Karpas-422 (cell line): ENCODE data around the gene DLGAP4. TPM values are rescaled to one million over a fixed set of nuclear protein-coding genes. Genes with fewer than 3 reads are reported as not detected.
"Not testable (repeated sequence)": the region's sequence is repeated elsewhere in the genome, so short reads cannot be mapped to it uniquely, and the experiment has no call there.

ENCODE experiments used
- DNase-seq: peaks from one replicate; pipeline ENCODE4 v3.0.0-alpha.2; 2015
- H2AFZ ChIP-seq: fragments of 200-600 bp; sonication (generic); 2 replicates; pipeline ENCODE4 v1.6.1; 2014; ENCODE audit warnings: antibody characterized with exemption, low read length, mixed read lengths
- H3K27ac ChIP-seq: fragments of 200-600 bp; sonication (generic); 2 replicates; pipeline ENCODE4 v1.5.1; 2014; ENCODE audit warnings: mild to moderate bottlenecking, low read length, moderate library complexity
- H3K27me3 ChIP-seq: fragments of 200-600 bp; sonication (generic); 2 replicates; pipeline ENCODE4 v1.6.1; 2014; ENCODE audit warnings: low read length, mixed read lengths
- H3K36me3 ChIP-seq: fragments of 200-600 bp; sonication (generic); 2 replicates; pipeline ENCODE4 v1.6.1; 2014; ENCODE audit warnings: low read length, mixed read lengths; ENCODE audit not compliant: insufficient read depth
- H3K4me1 ChIP-seq: fragments of 200-600 bp; sonication (generic); 2 replicates; pipeline ENCODE4 v1.6.1; 2014; ENCODE audit warnings: mild to moderate bottlenecking, low read length, mixed read lengths
- H3K4me2 ChIP-seq: fragments of 200-600 bp; sonication (generic); 2 replicates; pipeline ENCODE4 v1.6.1; 2014; ENCODE audit warnings: low read length, low read depth, mild to moderate bottlenecking; ENCODE audit not compliant: poor library complexity, severe bottlenecking
- H3K4me3 ChIP-seq: fragments of 200-600 bp; sonication (generic); 2 replicates; pipeline ENCODE4 v1.5.1; 2014; ENCODE audit warnings: mild to moderate bottlenecking, antibody characterized with exemption, low read length, mixed read lengths
- H3K79me2 ChIP-seq: fragments of 200-600 bp; sonication (generic); 2 replicates; pipeline ENCODE4 v1.6.1; 2014; ENCODE audit warnings: mild to moderate bottlenecking, low read length, mixed read lengths
- H3K9ac ChIP-seq: fragments of 200-600 bp; sonication (generic); 2 replicates; pipeline ENCODE4 v1.6.0; 2014; ENCODE audit warnings: low read length
- H3K9me2 ChIP-seq: fragments of 200-600 bp; sonication (generic), shearing (Covaris generic); replicated peaks from 2 replicates; pipeline ENCODE4 v1.6.0; 2014; ENCODE audit warnings: mild to moderate bottlenecking, low read length, moderate library complexity; ENCODE audit not compliant: insufficient read depth
- H3K9me3 ChIP-seq: fragments of 300-700, 200-600 bp; sonication (generic); 2 replicates; pipeline ENCODE4 v1.6.1; 2014; ENCODE audit warnings: low read length, mixed read lengths
- H4K20me1 ChIP-seq: fragments of 200-600 bp; sonication (generic); 2 replicates; pipeline ENCODE4 v1.6.1; 2014; ENCODE audit warnings: mild to moderate bottlenecking, antibody characterized with exemption, low read length, low read depth; ENCODE audit not compliant: insufficient read depth
- total RNA-seq: library from RNA; depleted of rRNA; stranded (reverse); fragments of >200 nt; shearing (Covaris generic); gene quantifications from 2 replicates; pipeline ENCODE4 v1.2.3, GENCODE V29; 2014; ENCODE audit warnings: low replicate concordance

DLGAP4 gene
- total RNA-seq, 1 experiment from 2014 or later, result 7.5 TPM

GRCh38 chr20:36369739-36370138, 63.6 kb downstream of the DLGAP4 start:
- Histone ChIP-seq H3K4me2 (no peak overlapping the region), H3K27me3 (no peaks in the 10 kb centered on the region), H3K9me2 (no peaks in the 10 kb centered on the region), H3K79me2 (no peaks in the 10 kb centered on the region), H3K36me3 (no peaks in the 10 kb centered on the region), H4K20me1 (0 out of 2 replicates have a peak, but pooled peaks cover 2% of the 10 kb centered on the region), H2AFZ (no peak overlapping the region), H3K9ac (no peak overlapping the region), H3K4me3 (no peak overlapping the region), H3K9me3 (no peaks in the 10 kb centered on the region), H3K4me1 (no peaks in the 10 kb centered on the region), H3K27ac (no peak overlapping the region)
- DNase-seq, result no peak

- Histone ChIP-seq H3K4me3 (no peak overlapping the region), H3K27ac (no peak overlapping the region), H4K20me1 (0 out of 2 replicates have a peak, but pooled peaks cover 5% of the 10 kb centered on the region), H3K4me2 (no peak overlapping the region), H3K79me2 (no peaks in the 10 kb centered on the region), H3K9ac (no peak overlapping the region), H3K9me3 (no peaks in the 10 kb centered on the region), H3K4me1 (no peaks in the 10 kb centered on the region), H3K36me3 (no peaks in the 10 kb centered on the region), H2AFZ (no peak overlapping the region), H3K9me2 (no peaks in the 10 kb centered on the region), H3K27me3 (no peaks in the 10 kb centered on the region)
- no peak for DNase-seq
Observed at GRCh38 chr20:36370991-36371790, 65.1 kb downstream of the DLGAP4 start.

DNA sequence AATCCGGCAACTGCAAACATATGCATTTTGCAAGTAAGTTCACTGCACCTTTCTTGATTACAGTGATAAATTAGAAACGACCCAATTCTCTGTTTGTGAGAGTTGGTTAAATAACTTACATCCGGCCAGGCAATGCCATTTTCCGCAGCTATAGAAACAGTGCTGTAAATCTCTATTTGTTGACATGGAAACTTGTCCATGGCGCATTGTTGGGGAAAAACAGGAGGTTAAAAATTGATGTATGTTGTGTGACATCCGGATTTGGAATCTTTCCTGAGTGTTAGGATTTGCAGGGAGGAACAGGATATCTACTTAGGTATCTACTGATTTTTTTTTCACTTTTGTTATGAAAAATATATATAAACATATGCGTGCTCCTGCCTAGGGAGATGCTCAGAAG, 66.5 kb downstream of the DLGAP4 start:
- Histone ChIP-seq H4K20me1 (0 out of 2 replicates have a peak, but pooled peaks cover 5% of the 10 kb centered on the region), H3K4me1 (no peaks in the 10 kb centered on the region), H3K4me3 (no peak overlapping the region), H3K36me3 (no peaks in the 10 kb centered on the region), H3K9me3 (no peaks in the 10 kb centered on the region), H3K9me2 (no peaks in the 10 kb centered on the region), H3K4me2 (no peak overlapping the region), H3K79me2 (no peaks in the 10 kb centered on the region), H3K9ac (no peak overlapping the region), H3K27ac (no peak overlapping the region), H3K27me3 (no peaks in the 10 kb centered on the region), H2AFZ (no peak overlapping the region)
- no peak for DNase-seq

- no peak overlapping the region for H3K4me3 ChIP-seq
- H3K4me1 ChIP-seq, result no peaks in the 10 kb centered on the region
- H2AFZ ChIP-seq, result no peak overlapping the region
- DNase-seq, result no peak
- no peaks in the 10 kb centered on the region for H3K36me3 ChIP-seq
- H3K9me3 ChIP-seq, result no peaks in the 10 kb centered on the region
- no peak overlapping the region for H3K4me2 ChIP-seq
- H3K9me2 ChIP-seq, result no peaks in the 10 kb centered on the region
- no peaks in the 10 kb centered on the region for H3K27me3 ChIP-seq
- H4K20me1 ChIP-seq, result 0 out of 2 replicates have a peak, but pooled peaks cover 5% of the 10 kb centered on the region
- H3K9ac ChIP-seq, result no peak overlapping the region
- H3K27ac ChIP-seq, result no peak overlapping the region
- H3K79me2 ChIP-seq, result no peaks in the 10 kb centered on the region
Observed at GRCh38 chr20:36373089-36373488, 67.0 kb downstream of the DLGAP4 start.

- no peak for DNase-seq
- H3K9me3 ChIP-seq, result no peaks in the 10 kb centered on the region
- H2AFZ ChIP-seq, result no peak overlapping the region
- 0 out of 2 replicates have a peak, but pooled peaks cover 5% of the 10 kb centered on the region for H4K20me1 ChIP-seq
- H3K9ac ChIP-seq, result no peak overlapping the region
- no peaks in the 10 kb centered on the region for H3K9me2 ChIP-seq
- H3K36me3 ChIP-seq, result no peaks in the 10 kb centered on the region
- H3K4me3 ChIP-seq, result no peak overlapping the region
- H3K27me3 ChIP-seq, result no peaks in the 10 kb centered on the region
- H3K4me2 ChIP-seq, result no peak overlapping the region
- no peaks in the 10 kb centered on the region for H3K79me2 ChIP-seq
- no peaks in the 10 kb centered on the region for H3K4me1 ChIP-seq
- no peak overlapping the region for H3K27ac ChIP-seq
Observed at GRCh38 chr20:36374995-36375394, 68.9 kb downstream of the DLGAP4 start.

DNA sequence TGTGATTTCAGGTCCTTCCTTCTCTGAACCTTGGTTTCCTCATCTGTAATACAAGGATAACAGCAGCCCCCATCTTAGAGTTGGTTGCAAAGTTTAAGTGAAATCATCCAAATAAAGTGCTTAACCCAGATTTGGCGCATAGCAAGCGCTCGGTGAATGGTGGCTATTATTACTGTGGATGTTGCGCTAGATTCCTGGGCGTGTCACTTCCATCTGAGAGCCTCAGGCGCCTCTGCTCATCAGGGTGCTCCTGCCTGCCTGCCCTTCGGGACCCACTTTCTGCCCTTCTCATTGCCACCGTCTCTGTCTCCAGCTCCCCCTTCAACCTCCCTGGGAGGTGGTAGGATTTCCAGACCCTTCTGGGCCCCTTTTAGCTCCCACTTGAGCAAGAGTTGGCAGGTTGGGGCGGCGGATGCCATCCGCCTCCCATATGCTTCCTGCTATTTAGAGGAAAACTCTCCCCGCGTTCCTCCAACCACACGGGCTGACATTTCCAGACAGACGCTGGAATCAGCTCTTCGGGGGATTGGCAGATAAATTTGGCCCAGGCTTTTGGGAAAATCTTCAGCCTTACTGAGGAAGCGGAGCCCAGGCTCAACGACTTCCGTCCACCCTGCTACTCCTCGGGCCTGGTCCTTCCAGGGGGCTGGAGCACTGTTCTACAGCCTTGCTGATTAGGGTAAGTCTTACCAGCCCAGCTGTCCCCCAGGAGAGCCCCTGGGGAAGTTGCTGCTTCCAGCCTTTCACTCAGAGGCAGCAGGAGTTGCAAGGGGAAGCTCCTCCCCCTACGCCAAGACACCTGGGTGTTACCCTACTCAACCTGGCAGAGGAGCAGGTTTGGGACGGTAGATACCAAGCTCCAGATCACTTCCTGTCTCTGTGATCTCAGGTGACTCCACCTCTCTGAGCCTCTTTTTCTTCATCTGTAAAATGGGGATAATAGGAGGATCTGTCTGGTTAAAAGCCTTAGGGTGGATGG, 71.5 kb downstream of the DLGAP4 start:
- Histone ChIP-seq H3K9ac (no peak overlapping the region), H3K36me3 (no peaks in the 10 kb centered on the region), H3K27ac (no peak overlapping the region), H3K9me2 (no peaks in the 10 kb centered on the region), H3K4me1 (no peaks in the 10 kb centered on the region), H4K20me1 (0 out of 2 replicates have a peak, but pooled peaks cover 5% of the 10 kb centered on the region), H3K4me2 (no peak overlapping the region), H3K27me3 (no peaks in the 10 kb centered on the region), H2AFZ (no peak overlapping the region), H3K79me2 (no peaks in the 10 kb centered on the region), H3K9me3 (no peaks in the 10 kb centered on the region), H3K4me3 (no peak overlapping the region)
- DNase-seq, result no peak

GRCh38 chr20:36378686-36379085, 72.5 kb downstream of the DLGAP4 start:
- no peak overlapping the region for H3K9ac ChIP-seq
- H4K20me1 ChIP-seq, result 0 out of 2 replicates have a peak, but pooled peaks cover 5% of the 10 kb centered on the region
- H3K36me3 ChIP-seq, result no peaks in the 10 kb centered on the region
- no peak overlapping the region for H2AFZ ChIP-seq
- no peaks in the 10 kb centered on the region for H3K9me2 ChIP-seq
- no peaks in the 10 kb centered on the region for H3K9me3 ChIP-seq
- H3K4me2 ChIP-seq, result no peak overlapping the region
- no peak for DNase-seq
- H3K27ac ChIP-seq, result no peak overlapping the region
- no peaks in the 10 kb centered on the region for H3K4me1 ChIP-seq
- no peaks in the 10 kb centered on the region for H3K27me3 ChIP-seq
- H3K79me2 ChIP-seq, result no peaks in the 10 kb centered on the region
- H3K4me3 ChIP-seq, result no peak overlapping the region

DNA sequence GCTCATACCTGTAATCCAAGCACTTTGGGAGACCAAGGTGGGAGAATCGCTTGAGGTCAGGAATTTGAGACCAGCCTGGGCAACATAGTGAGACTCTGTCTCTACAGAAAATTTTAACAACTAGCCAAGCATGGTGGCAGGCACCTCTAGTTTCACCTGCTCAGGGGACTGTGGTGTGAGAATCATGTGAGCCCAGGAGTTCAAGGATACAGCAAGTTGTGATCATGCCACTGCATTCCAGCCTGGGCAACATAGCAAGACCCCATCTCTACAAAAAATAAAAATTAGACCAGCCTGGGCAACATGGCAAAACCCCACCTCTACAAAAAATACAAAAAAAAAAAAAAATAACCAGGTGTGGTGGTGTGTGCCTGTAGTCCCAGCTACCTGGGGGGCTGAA, 73.8 kb downstream of the DLGAP4 start:
- not testable (repeated sequence) for H2AFZ ChIP-seq, H3K4me2 ChIP-seq, H3K27me3 ChIP-seq, H3K36me3 ChIP-seq, H3K4me3 ChIP-seq, H4K20me1 ChIP-seq, H3K9me3 ChIP-seq, DNase-seq, H3K9me2 ChIP-seq, H3K27ac ChIP-seq, H3K4me1 ChIP-seq, H3K79me2 ChIP-seq, H3K9ac ChIP-seq
